Stomach (tissue), 4 donors: ENCODE data around the gene DNAH10.

Source experiments
- POLR2A ChIP-seq, 4 donors: fragments of 450-650 bp; IDR thresholded peaks; one replicate each; pipeline ENCODE4 v1.6.1; 2016; ENCODE audit warnings: antibody characterized with exemption in 4 of 4, control low read depth in 2 of 4, mild to moderate bottlenecking in 1 of 4, moderate library complexity in 1 of 4
- TF ChIP-seq, protein P1 (sequence below), 7 experiments: fragments of 450-650 bp in 4 of 7; fragments of 200-600 bp in 3 of 7; sonication (generic) in 3 of 7; IDR thresholded peaks; one replicate each; pipeline ENCODE4 v1.5.1; 2016 to 2019; ENCODE audit warnings: antibody characterized with exemption in 7 of 7, control low read depth in 2 of 7, mild to moderate bottlenecking in 1 of 7

DNA sequence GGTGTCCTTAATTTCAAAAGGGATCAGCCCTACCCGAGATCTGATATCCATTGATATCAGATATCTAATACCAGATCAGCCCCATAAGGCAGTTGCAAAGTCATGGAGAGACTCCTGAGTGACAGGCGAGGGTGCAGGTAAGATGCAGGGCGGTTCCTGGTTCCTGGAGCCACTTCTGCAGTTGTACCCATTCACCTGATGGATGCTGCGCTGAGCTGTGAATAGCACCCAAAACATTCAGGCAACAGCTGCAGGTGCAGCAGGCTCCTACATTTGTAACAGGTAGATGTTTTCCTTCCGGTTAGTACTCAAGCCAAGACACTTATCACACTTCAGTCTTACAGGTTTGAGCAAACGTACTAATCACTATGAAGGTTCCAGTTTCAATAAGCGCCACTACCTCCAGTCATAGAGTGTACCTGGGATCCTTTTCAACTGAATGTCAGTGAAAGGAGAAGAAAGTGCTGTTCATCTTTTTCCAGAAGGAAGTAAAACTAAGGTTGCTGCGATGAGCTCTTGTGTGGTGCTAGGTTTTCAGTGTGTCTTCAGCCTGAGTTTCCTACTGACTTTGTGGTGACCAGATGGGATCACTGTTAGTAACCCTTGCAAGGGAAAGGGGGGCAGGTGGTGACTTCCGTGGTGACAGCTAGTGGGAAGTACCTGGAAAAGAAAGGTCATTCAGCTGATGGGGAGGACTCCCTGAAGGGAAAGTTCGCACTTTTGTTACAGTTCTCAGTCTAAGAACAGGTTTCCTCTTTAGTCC is 48.1 kb upstream of the DNAH10 start:
- TF ChIP-seq, protein P1, sequence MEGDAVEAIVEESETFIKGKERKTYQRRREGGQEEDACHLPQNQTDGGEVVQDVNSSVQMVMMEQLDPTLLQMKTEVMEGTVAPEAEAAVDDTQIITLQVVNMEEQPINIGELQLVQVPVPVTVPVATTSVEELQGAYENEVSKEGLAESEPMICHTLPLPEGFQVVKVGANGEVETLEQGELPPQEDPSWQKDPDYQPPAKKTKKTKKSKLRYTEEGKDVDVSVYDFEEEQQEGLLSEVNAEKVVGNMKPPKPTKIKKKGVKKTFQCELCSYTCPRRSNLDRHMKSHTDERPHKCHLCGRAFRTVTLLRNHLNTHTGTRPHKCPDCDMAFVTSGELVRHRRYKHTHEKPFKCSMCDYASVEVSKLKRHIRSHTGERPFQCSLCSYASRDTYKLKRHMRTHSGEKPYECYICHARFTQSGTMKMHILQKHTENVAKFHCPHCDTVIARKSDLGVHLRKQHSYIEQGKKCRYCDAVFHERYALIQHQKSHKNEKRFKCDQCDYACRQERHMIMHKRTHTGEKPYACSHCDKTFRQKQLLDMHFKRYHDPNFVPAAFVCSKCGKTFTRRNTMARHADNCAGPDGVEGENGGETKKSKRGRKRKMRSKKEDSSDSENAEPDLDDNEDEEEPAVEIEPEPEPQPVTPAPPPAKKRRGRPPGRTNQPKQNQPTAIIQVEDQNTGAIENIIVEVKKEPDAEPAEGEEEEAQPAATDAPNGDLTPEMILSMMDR (IDR thresholded peaks at IDR 0.05), result no peak
- no peak for TF ChIP-seq POLR2A (IDR thresholded peaks at IDR 0.05)
